Kidney epithelial cell (primary cell): ENCODE measurements around the gene NF1. TPM values are rescaled to one million over a fixed set of nuclear protein-coding genes. Genes with fewer than 3 reads are reported as not detected.
"Not testable (repeated sequence)": the region's sequence is repeated elsewhere in the genome, so short reads cannot be mapped to it uniquely, and the experiment has no call there.

Source experiments
- DNase-seq: peaks from one replicate; pipeline ENCODE4 v3.0.0-alpha.2; 2010; ENCODE audit warnings: low read depth
- H3K27me3 ChIP-seq: 2 replicates; pipeline ENCODE4 v1.6.0; 2011; ENCODE audit warnings: low read length; ENCODE audit not compliant: control insufficient read depth, insufficient read depth
- H3K36me3 ChIP-seq: 2 replicates; pipeline ENCODE4 v1.5.1; 2011; ENCODE audit warnings: low read length; ENCODE audit not compliant: control insufficient read depth, insufficient read depth
- H3K4me3 ChIP-seq: 2 replicates; pipeline ENCODE4 v1.5.1; 2011; ENCODE audit warnings: low read depth, mild to moderate bottlenecking, control low read depth, low read length
- total RNA-seq: library from RNA; depleted of rRNA; stranded (reverse); fragments of >200 nt; gene quantifications from 2 replicates; pipeline ENCODE4 v1.2.3, GENCODE V29; 2015
- TF ChIP-seq, protein P1 (sequence below): IDR thresholded peaks from 2 replicates; pipeline ENCODE4 v1.5.1; 2011; ENCODE audit warnings: mild to moderate bottlenecking, moderate library complexity, low read length, control low read depth, inconsistent platforms; ENCODE audit not compliant: insufficient read depth, poor library complexity, severe bottlenecking

Gene NF1
- total RNA-seq, 1 donor from 2014 or later: 49.6 TPM

DNA sequence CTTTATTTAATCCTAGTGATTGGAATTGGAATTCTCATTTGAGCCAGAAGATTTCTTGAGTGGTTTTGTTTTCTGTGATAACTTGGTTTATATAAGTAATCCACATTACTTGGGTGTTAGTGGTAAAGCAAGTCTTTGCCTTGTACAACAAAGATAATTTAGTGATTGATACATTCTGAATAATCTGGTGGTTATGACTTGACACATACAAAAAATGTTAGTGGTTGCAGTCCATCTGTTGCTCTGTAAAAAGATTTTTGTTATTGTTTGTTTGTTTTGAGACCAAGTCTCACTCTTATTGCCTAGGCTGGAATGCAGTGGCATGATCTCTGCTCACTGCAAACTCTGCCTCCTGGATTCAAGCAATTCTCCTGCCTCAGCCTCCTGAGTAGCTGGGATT is 189.1 kb downstream of the NF1 start:
- Histone ChIP-seq H3K36me3 (no peaks in the 10 kb centered on the region), H3K4me3 (no peak overlapping the region), H3K27me3 (no peaks in the 10 kb centered on the region)
- TF ChIP-seq, protein P1, sequence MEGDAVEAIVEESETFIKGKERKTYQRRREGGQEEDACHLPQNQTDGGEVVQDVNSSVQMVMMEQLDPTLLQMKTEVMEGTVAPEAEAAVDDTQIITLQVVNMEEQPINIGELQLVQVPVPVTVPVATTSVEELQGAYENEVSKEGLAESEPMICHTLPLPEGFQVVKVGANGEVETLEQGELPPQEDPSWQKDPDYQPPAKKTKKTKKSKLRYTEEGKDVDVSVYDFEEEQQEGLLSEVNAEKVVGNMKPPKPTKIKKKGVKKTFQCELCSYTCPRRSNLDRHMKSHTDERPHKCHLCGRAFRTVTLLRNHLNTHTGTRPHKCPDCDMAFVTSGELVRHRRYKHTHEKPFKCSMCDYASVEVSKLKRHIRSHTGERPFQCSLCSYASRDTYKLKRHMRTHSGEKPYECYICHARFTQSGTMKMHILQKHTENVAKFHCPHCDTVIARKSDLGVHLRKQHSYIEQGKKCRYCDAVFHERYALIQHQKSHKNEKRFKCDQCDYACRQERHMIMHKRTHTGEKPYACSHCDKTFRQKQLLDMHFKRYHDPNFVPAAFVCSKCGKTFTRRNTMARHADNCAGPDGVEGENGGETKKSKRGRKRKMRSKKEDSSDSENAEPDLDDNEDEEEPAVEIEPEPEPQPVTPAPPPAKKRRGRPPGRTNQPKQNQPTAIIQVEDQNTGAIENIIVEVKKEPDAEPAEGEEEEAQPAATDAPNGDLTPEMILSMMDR: no peak
- DNase-seq: no peak

DNA sequence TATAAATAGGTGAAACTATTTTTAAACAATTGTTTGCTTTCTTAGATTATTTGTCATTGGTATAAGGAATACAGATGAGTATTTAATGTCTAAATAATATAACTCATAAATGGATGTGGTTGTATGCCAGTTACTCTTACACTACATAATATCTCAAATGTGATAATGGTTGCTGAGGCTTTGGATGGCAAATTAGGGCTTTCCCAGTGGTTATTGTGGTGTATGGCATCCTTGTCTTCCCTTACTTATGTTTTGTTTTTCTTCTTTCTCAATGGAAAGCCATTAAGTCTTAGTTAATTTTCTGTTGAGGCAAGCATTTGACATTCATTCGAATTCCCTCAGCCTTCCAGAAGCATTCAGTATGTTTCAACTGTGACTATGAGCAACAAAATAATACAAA is 191.8 kb downstream of the NF1 start:
- TF ChIP-seq, protein P1: no peak
- H3K36me3 ChIP-seq: no peaks in the 10 kb centered on the region

DNA sequence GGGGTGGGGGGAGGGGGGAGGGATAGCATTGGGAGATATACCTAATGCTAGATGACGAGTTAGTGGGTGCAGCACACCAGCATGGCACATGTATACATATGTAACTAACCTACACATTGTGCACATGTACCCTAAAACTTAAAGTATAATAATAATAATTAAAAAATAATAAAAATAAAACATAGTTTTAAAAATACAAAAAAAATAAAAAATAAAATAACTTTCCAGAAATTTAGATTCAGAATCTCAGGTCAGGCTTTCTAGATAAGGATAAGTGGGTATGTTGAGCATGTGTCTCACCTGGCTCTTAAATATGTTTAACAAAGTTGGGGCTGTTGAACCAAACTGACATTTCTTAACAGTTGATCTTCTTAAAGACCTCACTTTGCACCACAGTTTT is 193.2 kb downstream of the NF1 start:
- H3K4me3 ChIP-seq, DNase-seq, H3K27me3 ChIP-seq, H3K36me3 ChIP-seq: not testable (repeated sequence)

More for the DNA sequence above, 191.8 kb downstream of the NF1 start:
- no peak overlapping the region for H3K4me3 ChIP-seq
- no peak for DNase-seq
- H3K27me3 ChIP-seq: no peaks in the 10 kb centered on the region

DNA sequence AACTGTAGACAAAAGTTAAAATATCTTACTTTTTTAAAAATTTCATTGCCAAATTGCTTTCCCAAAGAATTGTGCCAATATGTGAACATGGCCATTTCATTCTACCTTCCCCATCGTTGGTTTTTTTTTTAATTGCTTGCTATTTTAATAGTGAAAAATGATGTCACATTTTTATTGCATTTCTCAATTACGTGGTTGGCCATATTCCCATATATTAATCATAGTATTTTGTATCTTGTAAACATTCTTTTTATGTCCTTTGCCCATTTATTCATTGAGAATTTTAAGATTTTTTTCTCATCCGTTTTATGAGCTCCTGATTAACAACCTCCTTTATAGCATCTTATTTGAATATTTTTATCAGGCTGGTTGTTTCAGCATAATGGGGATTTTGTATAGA is 195.0 kb downstream of the NF1 start:
- no peaks in the 10 kb centered on the region for H3K36me3 ChIP-seq
- H3K27me3 ChIP-seq: no peaks in the 10 kb centered on the region
- TF ChIP-seq, protein P1: no peak
- DNase-seq: no peak
- H3K4me3 ChIP-seq: no peak overlapping the region

DNA sequence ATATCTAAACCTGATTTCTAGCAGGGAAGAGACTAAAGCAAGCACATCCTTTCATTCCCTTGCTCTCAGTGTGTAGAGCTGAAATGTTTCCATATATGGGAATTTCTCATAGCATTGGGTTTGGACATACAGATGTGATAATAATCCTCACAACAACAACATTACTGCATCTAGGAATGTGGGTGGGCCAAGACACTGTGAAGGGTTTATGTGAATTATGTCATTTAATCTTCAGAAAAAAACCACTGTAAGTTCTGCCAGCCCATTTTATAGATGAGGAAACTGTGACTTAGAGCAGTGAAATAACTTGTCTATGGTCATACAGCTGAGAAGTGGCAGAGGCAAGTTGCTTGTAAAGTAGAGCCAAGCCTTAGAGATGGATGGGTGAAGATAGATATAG is 197.0 kb downstream of the NF1 start:
- Histone ChIP-seq H3K36me3 (no peaks in the 10 kb centered on the region), H3K4me3 (no peak overlapping the region), H3K27me3 (no peaks in the 10 kb centered on the region)
- TF ChIP-seq, protein P1: no peak
- DNase-seq: no peak

DNA sequence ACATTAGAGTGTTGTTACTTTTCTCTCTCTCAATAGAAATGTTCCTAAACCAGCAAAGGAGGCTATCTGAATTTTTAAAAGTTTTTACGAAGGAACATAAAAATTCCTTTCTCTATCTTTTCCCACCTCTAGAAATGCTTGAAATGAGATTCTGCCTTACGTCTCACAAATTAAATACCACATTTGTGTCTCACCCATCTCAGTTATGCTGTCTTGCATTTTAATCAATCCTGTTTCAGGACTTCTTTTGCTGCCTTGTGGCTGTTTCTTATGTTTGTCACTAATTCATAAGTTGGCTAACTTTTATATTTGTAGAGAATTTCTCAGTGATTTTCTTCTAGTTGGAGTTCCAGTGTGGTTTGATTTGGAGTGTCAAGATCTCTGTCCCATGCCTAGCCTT is 198.8 kb downstream of the NF1 start:
- Histone ChIP-seq H3K4me3 (no peak overlapping the region), H3K36me3 (no peaks in the 10 kb centered on the region), H3K27me3 (no peaks in the 10 kb centered on the region)
- DNase-seq: no peak
- TF ChIP-seq, protein P1: no peak
